ENCODE results near the gene MYO15B. TPM values are rescaled to one million over a fixed set of nuclear protein-coding genes. Genes with fewer than 3 reads are reported as not detected.

MYO15B gene
- total and polyA plus RNA-seq, 2 donors (not counting 3 experiments of a cell fraction or from before 2014, with no cell fraction given), result 10.2 to 87.8 TPM

DNA sequence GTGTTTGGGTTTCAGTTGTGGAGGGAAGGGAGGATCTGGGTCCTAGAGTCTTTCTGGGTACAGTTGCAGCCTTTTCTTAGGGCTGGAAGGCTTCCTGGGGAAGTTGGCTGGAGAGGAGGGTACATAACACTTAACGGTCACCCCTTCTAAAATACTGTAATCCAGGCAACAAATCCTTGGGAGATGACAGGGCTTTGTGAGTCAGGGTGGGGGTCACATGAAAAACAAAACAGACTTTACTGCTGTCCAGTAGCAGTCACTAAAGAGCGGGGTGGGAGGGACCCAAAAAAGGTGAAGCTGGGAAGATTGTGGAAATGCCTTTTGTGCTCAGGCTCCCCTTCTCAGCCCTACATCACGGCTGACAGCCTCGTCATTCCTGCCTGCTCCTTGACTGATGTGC lies 85.9 kb downstream of the MYO15B start:
- no peak for TF ChIP-seq POLR2A (IDR thresholded peaks at IDR 0.05; ENCODE audit: low read depth, low read length)
- Histone ChIP-seq H4K20me1 (replicated peaks; ENCODE audit: control insufficient read depth, extremely low read depth, insufficient read depth, low read length) (no peaks in the 10 kb centered on the region), H3K9me3 (replicated peaks; ENCODE audit: control insufficient read depth, insufficient read depth, low read length) (no peaks in the 10 kb centered on the region), H3K27ac (ENCODE audit: insufficient read depth, low read depth, low read length) (no peak overlapping the region), H3K4me2 (ENCODE audit: insufficient read depth, low read length) (no peak overlapping the region), H3K36me3 (ENCODE audit: control insufficient read depth in 2 of 2, extremely low read depth in 1 of 2, insufficient read depth in 2 of 2, low read length in 2 of 2) (peaks cover 21 to 27% of the 10 kb centered on the region in 2 experiments), H3K4me3 (replicated peaks in 1 of 3; ENCODE audit: insufficient read depth in 1 of 3, low read depth in 1 of 3, low read length in 3 of 3) (no peak overlapping the region), H3K79me2 (ENCODE audit: control insufficient read depth, insufficient read depth, low read length) (peaks cover 68% of the 10 kb centered on the region), H3K4me1 (ENCODE audit: control insufficient read depth, extremely low read depth, insufficient read depth, low read length) (peaks cover 14% of the 10 kb centered on the region), H3K27me3 (ENCODE audit: control insufficient read depth in 2 of 2, insufficient read depth in 2 of 2, low read length in 2 of 2) (no peaks in the 10 kb centered on the region), H2AFZ (ENCODE audit: low read depth, low read length) (no peak overlapping the region), H3K9me1 (replicated peaks; ENCODE audit: control insufficient read depth, extremely low read depth, insufficient read depth, low read length) (no peaks in the 10 kb centered on the region), H3K9ac (replicated peaks; ENCODE audit: extremely low read depth, insufficient read depth, low read length) (no peak overlapping the region)
- FAIRE-seq, result no peak
- CTCF ChIA-PET, result interaction anchor here (0.7 to 19.6 kb wide), 4 partner anchors 41 to 80 kb away, joined by 3 to 653 read pairs (median 22); partner anchors contain the start of gene SMIM5
- POLR2A ChIA-PET, result no interaction called here
- no TSS peak for BruUV-seq (replicated peaks)
- no peak for DNase-seq (ENCODE audit: low read depth, low spot score)
- dilution Hi-C loops (cut with MboI; ENCODE audit: extremely low pct_ligation_motif_present, low sequenced_read_pairs), result no loop called here
- intact Hi-C loops (cut with micrococcal nuclease), result no loop called here

Other genes starting within 250 kb of the MYO15B start
- 93.9 and 94.8 TPM in 2 replicates for gene GRB2, start 182.1 kb upstream of the MYO15B start, total RNA-seq
- gene GRB2, start 182.1 kb upstream of the MYO15B start, polyA plus RNA-seq, result 41.8 and 51.5 TPM in 2 replicates
- 68.4 and 69.2 TPM in 2 replicates for gene TMEM94, start 131.2 kb upstream of the MYO15B start, total RNA-seq
- gene TMEM94, start 131.2 kb upstream of the MYO15B start, polyA plus RNA-seq, result 75.9 and 131 TPM in 2 replicates
- 34.6 and 37.6 TPM in 2 replicates for gene CASKIN2, start 72.3 kb upstream of the MYO15B start, total RNA-seq
- gene CASKIN2, start 72.3 kb upstream of the MYO15B start, polyA plus RNA-seq, result 10.6 and 13.0 TPM in 2 replicates
- gene TSEN54, start 71.3 kb upstream of the MYO15B start, total RNA-seq, result 16.7 and 22.3 TPM in 2 replicates
- gene TSEN54, start 71.3 kb upstream of the MYO15B start, polyA plus RNA-seq, result 26.3 and 28.8 TPM in 2 replicates
- 5.4 and 5.8 TPM in 2 replicates for gene LLGL2, start 62.1 kb upstream of the MYO15B start, total RNA-seq
- 5.3 and 6.1 TPM in 2 replicates for gene LLGL2, start 62.1 kb upstream of the MYO15B start, polyA plus RNA-seq
- not detected in 2 replicates for gene SMIM5, start 45.6 kb downstream of the MYO15B start, total RNA-seq
- not detected in 2 replicates for gene SMIM5, start 45.6 kb downstream of the MYO15B start, polyA plus RNA-seq
- gene RECQL5, start 79.4 kb downstream of the MYO15B start, total RNA-seq, result 30.7 and 30.9 TPM in 2 replicates
- gene RECQL5, start 79.4 kb downstream of the MYO15B start, polyA plus RNA-seq, result 17.3 and 21.3 TPM in 2 replicates
- gene SAP30BP, start 79.5 kb downstream of the MYO15B start, total RNA-seq, result 143 and 151 TPM in 2 replicates
- gene SAP30BP, start 79.5 kb downstream of the MYO15B start, polyA plus RNA-seq, result 112 and 116 TPM in 2 replicates
- 4.1 and 4.2 TPM in 2 replicates for gene ITGB4, start 133.7 kb downstream of the MYO15B start, total RNA-seq
- gene ITGB4, start 133.7 kb downstream of the MYO15B start, polyA plus RNA-seq, result 6.5 and 6.7 TPM in 2 replicates
- 45.8 and 47.0 TPM in 2 replicates for gene GALK1, start 177.4 kb downstream of the MYO15B start, total RNA-seq
- gene GALK1, start 177.4 kb downstream of the MYO15B start, polyA plus RNA-seq, result 63.7 and 90.1 TPM in 2 replicates
- 23.2 and 25.9 TPM in 2 replicates for gene UNK, start 197.0 kb downstream of the MYO15B start, total RNA-seq
- 16.0 and 18.0 TPM in 2 replicates for gene UNK, start 197.0 kb downstream of the MYO15B start, polyA plus RNA-seq